OCI-LY7 (cell line): ENCODE data around the gene ELAC2.

Experiments used
- EZH2phosphoT487 ChIP-seq: fragments of 200-600 bp; sonication (generic); IDR thresholded peaks from 2 replicates; pipeline ENCODE4 v1.6.1; 2018; ENCODE audit warnings: low read depth, borderline replicate concordance, mild to moderate bottlenecking, mixed run types, antibody characterized with exemption, low read length, moderate library complexity, mixed read lengths
- TF ChIP-seq, protein P1 (sequence below): fragments of 200-600 bp; sonication (generic); conservative IDR thresholded peaks from 2 replicates; pipeline ENCODE4 v1.5.1; 2014; ENCODE audit warnings: mild to moderate bottlenecking, antibody characterized with exemption, low read length, moderate library complexity, mixed read lengths

DNA sequence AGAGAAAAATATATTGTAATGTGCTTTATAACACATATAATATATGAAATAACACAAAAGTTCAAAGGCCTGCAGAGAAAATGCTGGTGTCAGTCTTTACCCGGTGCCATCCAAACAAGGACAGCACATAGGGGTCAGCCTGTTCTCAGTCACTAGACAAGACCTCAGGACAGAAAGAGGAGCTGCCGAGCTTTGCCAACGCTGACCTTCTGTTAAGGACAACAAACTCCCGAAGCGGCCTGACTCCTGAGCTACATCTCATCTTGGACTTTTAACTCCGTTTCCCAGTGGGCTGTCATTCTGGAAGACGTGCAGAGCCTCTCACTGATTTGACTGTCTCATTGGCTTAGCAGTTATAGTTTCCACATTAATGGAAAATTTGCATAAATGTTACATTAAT, 6.9 kb downstream of the ELAC2 start:
- TF ChIP-seq, protein P1, sequence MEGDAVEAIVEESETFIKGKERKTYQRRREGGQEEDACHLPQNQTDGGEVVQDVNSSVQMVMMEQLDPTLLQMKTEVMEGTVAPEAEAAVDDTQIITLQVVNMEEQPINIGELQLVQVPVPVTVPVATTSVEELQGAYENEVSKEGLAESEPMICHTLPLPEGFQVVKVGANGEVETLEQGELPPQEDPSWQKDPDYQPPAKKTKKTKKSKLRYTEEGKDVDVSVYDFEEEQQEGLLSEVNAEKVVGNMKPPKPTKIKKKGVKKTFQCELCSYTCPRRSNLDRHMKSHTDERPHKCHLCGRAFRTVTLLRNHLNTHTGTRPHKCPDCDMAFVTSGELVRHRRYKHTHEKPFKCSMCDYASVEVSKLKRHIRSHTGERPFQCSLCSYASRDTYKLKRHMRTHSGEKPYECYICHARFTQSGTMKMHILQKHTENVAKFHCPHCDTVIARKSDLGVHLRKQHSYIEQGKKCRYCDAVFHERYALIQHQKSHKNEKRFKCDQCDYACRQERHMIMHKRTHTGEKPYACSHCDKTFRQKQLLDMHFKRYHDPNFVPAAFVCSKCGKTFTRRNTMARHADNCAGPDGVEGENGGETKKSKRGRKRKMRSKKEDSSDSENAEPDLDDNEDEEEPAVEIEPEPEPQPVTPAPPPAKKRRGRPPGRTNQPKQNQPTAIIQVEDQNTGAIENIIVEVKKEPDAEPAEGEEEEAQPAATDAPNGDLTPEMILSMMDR: no peak
- TF ChIP-seq EZH2phosphoT487: no peak
